Heart left ventricle (tissue), 13 donors: ENCODE data around the gene NLE1.

Experiments used
- POLR2A ChIP-seq, 2 donors: fragments of 450-650 bp; IDR thresholded peaks; one replicate each; pipeline ENCODE4 v1.6.1; 2017; ENCODE audit warnings: antibody characterized with exemption in 2 of 2, mild to moderate bottlenecking in 2 of 2, moderate library complexity in 2 of 2
- TF ChIP-seq, protein P1 (sequence below), 12 donors: fragments of 200-600 bp; sonication (generic) in 4 of 12; IDR thresholded peaks; one replicate each; pipeline versions ENCODE4 v1.5.0 to v1.8.0; 2018 to 2022; ENCODE audit warnings: antibody characterized with exemption in 12 of 12, mild to moderate bottlenecking in 5 of 12
- donor health status: ischemic (EF 13 %, LVEDD 7.1; RV severe dilation, severe dysfunction).
- donor health status: DM: no; HTN: yes; CAD: no.
- donor health status: DM: no; HTN: no; CAD: no.
- donor health status: ischemic (EF 25% LVEDD 6.9; RV normal size, moderate dysfunction).
- donor health status: ischemic (EF 25% LVEDD 5.7; RV mildly dilated, moderate dysfunction).
- donor health status: ischemic (EF 35%, LVEDD 5.7; RV mildly dilated, moderate dysfunction).
- donor health status: nonischemic (EF 11% LVEDD 7.7; RV severe dilation, severe dysfunction).
- donor health status: DM: yes; HTN: yes; CAD: no.
- donor health status: PGD.
- donor health status: ischemic (EF 29% LVEDD 5.4; RV normal size, mild dysfunction).
- donor health status: nonischemic (EF 23%, LVEDD 6.1; RV moderate dilation, normal function).

DNA sequence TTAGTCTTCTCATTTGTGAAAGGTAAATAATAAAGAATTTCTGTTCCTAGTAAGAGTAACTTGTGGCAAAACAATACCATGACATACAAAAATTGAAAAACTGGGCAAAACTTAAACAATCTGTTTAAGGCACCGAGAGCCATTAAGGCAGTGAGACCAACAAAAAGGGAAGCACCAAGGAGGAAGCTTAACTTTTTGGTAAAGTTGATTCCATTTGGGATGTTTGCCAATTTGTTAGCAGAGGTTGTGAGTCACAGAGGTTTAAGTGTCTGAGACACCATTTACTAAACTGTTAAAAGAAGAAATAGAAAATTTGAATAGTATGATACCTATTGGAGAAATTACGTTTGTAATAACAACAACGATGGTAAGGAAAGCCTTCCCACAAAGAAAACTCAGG, 47.2 kb upstream of the NLE1 start:
- TF ChIP-seq, protein P1, sequence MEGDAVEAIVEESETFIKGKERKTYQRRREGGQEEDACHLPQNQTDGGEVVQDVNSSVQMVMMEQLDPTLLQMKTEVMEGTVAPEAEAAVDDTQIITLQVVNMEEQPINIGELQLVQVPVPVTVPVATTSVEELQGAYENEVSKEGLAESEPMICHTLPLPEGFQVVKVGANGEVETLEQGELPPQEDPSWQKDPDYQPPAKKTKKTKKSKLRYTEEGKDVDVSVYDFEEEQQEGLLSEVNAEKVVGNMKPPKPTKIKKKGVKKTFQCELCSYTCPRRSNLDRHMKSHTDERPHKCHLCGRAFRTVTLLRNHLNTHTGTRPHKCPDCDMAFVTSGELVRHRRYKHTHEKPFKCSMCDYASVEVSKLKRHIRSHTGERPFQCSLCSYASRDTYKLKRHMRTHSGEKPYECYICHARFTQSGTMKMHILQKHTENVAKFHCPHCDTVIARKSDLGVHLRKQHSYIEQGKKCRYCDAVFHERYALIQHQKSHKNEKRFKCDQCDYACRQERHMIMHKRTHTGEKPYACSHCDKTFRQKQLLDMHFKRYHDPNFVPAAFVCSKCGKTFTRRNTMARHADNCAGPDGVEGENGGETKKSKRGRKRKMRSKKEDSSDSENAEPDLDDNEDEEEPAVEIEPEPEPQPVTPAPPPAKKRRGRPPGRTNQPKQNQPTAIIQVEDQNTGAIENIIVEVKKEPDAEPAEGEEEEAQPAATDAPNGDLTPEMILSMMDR (IDR thresholded peaks at IDR 0.05): no peak
- TF ChIP-seq POLR2A (IDR thresholded peaks at IDR 0.05): no peak
